Glomerular endothelial cell (primary cell): ENCODE measurements around the gene TMSB10. TPM values are rescaled to one million over a fixed set of nuclear protein-coding genes. Genes with fewer than 3 reads are reported as not detected.
"Not testable (repeated sequence)": the region's sequence is repeated elsewhere in the genome, so short reads cannot be mapped to it uniquely, and the experiment has no call there.

Experiments
- DNase-seq: peaks from one replicate; pipeline ENCODE4 v3.0.0-alpha.2; 2011; ENCODE audit warnings: low read depth, low spot score; ENCODE audit errors: extremely low read depth
- total RNA-seq: library from RNA; depleted of rRNA; stranded (reverse); fragments of >200 nt; gene quantifications from 2 replicates; pipeline ENCODE4 v1.2.3, GENCODE V29; 2015

Gene TMSB10
- total RNA-seq, result 8,984 and 9,445 TPM in 2 replicates

DNA sequence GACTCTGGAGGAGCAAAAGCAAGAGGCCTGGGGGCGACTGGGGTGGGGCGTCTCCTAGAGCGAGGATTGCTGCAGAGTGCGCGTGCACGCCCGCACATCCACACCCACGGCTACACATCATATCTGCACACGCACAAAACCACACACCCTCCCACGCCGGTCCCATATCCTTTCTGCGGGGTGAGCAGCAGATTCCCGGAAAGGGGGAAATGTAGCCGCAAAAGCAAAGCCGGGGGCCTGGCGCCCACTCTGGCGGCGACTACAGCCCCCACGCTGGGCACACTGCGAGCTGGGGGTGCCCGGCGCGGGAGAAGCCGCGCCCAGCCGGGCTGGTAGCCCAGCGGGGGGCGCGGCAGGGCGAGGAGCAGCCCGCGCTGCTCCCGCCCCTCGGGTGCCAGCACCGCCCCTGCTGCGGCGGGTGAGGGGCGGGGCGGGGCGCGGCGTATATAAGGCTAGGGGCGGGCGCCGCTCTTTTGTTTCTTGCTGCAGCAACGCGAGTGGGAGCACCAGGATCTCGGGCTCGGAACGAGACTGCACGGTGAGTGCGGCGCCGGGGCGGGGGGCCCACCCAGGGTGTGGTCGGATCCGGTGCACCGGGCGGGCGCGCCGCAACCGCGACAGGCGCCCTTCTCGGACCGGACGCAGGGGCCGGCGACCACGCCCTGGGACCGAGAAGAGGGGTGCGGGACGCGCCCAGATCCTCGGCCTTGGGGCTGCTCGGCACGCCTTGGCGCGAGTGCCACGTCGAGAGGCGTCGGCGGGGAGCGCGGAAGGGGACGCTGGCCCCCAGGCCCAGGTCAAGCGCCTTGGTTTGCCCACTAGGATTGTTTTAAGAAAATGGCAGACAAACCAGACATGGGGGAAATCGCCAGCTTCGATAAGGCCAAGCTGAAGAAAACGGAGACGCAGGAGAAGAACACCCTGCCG, at the start of gene TMSB10:
Gene TMSB10, plus strand, starts transcription at position 476 of the 927 bp plus-strand sequence.
- no peak for DNase-seq

DNA sequence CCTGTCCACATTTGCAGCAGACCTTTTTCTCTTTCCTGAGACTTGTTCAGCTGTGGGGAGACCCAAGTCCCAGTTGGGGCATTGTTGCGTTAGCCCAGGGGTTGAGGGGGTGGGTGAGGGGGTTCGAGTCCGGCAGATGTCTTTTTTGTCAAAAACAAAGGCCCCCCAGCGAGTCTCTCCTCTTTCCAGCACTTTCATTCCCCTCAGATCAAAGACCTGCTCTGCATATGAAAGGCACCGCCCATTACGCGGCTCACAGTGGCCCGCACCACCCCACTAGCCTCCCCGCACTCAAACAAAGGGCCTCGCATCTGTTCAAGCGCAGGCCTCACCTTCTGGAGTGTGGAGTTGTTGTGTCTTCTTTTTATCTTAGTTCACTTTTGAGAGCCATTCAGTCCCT, 49.7 kb upstream of the TMSB10 start:
- DNase-seq, result no peak

DNA sequence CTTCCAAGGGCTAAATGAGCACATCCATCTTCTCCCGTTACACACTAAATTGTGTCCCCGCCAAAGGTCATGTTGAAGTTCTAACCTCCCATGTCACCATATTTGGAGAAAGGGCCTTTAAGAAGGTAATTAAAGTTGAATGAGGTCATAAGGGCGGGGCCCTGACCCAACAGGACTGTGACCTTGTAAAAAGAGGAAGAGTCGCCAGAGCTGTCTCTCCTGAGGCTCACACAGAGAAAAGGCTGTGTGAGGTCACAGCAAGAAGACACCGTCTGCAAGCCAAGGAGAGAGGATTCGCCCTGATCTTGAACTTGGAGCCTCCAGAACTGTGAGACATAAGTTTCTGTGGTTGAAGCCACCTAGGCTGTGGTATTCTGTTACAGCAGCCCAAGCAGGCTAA, 48.7 kb upstream of the TMSB10 start:
- DNase-seq, result no peak

DNA sequence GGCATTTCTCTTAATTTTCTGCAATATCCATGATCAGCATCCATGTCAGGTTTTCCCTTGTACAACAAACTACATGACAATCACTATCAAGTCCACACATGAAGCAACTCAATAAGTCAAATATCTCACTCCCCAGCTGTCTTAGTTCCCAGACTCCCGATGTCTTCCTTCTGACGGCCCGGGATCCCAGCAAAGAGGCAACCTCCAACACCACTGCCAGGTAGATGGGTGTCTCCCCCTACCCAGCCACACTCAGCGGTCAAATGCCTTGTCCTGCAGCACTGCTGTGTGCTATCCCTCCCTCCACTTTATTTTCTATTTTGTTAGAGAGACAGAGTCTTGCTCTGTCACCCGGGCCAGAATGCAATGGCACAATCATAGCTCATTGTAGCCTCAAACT, 47.9 kb upstream of the TMSB10 start:
- DNase-seq, result no peak

DNA sequence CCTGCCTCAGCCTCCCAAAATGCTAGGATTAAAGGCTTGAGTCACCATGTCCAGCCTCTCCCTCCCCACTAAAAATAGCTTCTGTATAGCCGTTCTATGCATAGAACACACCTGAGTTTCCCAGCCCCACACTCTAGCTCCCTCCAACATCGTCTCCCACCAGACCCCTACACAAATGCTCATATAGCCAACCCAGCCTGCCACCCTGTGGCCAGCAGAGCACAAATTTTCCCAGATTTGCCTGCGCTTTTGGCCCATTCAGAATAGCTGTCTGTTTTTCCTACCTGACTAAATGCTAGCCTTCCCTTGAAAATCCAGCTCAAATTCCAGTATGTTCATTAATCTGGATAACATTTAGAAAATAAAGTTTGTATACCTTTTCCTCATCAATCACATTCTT, 47.3 kb upstream of the TMSB10 start:
- no peak for DNase-seq

DNA sequence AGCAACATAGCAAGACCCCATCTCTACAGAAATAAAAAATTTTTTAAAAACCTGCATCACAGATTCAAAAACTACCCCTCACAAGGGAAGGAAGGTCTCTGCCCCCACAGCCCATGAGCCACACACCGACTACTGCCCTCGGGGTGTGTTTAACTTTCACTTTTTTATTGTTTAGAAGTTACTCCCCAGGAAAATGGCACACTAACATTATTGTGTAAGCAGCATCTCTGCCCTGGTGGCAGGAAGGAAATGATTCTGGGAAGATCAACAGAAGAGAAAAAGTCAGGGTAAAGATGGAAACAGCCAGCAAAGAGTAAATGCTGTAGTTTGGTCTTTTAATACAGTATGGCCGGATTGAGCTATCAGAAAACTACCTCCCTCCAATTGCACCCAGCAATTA, 46.5 kb upstream of the TMSB10 start:
- DNase-seq, result no peak

DNA sequence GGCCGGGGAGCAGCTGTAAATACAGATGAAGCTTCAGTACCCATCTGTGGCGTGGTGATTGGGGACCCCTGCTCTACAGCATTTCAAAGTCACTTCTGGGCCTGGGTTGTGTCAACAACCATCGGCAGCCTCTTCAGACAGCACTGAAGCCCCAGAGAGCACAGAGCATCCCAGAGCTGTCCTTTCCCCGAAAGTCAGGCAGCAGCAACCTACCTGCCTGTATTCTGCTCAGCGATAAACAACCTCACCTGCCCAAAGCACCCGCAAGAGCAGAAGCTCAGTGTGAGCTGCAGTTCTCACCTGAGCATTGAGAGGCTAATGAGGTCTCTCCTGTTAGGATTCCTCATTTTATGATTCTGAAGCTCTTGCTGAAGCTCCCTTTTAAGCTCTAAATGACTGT, 43.9 kb upstream of the TMSB10 start:
- DNase-seq, result no peak

DNA sequence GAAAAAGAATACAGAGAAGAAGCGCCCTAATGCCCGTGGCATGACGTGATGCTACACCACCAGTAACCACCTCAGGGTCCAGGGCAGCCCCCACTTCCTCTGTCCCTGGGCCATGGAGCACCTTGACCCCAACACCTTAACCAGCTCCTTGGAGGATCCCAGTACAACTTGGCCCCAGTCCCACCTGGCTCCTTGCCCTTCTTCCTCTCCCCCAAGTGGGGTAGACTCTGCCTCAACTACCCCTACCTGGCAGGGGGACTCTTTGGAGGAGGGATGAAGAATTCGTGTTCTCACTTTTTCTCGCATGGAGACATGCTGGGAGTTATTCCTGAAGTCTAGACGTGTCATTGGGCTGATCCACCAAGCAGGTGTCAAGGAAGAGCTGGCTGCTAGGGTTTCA, 43.5 kb upstream of the TMSB10 start:
- no peak for DNase-seq

DNA sequence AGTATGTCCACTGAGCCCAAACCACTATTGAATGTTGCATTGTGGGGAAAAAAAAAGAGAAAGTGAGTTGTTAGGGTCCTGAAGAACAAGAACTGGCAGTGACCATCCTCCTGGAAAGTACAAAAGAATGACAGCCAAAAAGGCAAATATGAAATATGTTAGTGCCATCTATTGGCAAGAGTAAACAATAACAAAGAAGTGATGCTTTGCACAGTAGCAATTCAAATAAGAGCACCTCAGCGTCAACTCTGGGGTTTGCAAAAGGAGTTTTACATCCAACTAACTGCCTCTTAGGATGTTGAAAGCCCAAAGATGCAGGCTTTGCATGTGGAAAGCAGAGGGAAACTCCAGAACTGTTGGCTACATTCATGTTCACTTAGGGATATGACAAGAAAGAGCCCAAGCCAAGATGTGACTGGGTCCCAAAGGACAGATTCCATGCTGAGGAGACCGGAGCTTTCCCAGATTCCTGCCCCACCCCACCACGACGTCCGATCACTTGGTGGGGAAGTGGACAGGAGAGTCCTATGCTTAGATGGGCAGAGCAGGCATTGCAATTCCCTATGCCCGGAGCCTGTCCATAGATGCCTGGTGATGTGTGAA, 40.2 kb upstream of the TMSB10 start:
- DNase-seq, result no peak

DNA sequence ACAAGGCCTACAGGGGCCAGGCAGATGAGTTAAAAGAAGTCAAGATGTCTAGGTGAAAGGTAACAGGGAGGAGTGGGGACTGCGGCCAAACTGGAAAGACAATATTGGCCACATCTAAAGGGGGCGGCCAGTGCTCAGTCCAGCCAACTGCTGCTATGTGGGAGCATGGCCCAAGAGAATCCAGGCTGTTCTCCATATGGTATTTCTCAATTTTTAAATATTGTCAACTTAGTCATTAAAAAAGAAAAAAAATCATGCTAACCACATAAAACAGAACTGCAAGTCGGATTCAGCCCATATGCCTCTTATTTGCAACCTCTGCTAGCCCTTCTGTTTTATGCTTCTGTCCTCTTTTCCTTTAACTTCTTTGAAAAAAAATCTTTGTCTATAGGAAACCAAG, 39.3 kb upstream of the TMSB10 start:
- DNase-seq, result no peak

DNA sequence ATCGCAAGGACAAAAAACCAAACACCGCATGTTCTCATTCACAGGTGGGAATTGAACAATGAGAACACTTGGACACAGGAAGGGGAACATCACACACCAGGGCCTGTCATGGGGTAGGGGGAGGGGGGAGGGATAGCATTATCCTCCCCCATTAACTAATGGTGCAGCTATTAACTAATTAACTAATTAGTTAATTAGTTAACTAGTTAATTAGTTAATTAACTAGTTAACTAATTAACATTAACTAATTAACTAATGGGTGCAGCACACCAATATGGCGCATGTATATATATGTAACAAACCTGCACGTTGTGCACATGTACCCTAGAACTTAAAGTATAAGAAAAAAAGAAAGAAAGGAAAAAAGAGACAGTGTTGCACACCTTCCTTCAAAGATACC, 37.1 kb upstream of the TMSB10 start:
- DNase-seq, result not testable (repeated sequence)

DNA sequence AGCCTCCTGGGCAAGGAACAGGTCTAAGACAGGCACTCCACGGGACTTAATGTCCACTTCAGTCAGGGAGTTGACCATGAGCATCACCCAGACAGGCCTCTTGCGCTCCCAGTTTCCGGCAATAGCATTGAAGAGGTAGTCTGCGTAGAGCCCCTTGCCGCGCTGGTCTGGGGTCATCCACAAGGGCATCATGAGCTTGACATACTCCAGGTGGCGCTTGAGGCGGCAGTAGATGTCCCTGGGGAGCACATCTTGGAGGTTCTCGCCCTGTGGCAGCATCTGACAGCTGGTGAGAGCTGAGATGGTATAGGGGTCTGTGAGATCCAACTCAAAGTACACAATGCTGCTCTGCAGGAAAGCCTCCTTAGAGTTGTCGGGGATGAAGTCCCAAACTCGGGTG, 35.1 kb upstream of the TMSB10 start:
- no peak for DNase-seq

DNA sequence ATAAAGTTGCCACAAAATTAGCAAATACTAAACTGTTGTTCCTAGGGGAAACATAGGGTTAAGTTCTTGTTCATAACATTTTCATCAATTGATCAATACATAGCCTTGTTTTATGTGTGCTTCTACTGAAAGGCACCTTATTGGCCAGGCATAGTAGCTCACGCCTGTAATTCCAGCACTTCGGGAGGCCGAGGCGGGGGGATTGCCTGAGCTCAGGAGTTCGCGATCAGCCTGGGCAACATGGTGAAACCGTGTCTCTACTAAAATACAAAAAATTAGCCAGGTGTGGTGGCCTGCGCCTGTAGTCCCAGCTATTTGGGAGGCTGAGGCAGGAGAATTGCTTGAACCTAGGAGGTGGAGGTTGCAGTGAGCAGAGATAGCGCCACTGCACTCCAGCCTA, 32.8 kb upstream of the TMSB10 start:
- DNase-seq, result not testable (repeated sequence)

DNA sequence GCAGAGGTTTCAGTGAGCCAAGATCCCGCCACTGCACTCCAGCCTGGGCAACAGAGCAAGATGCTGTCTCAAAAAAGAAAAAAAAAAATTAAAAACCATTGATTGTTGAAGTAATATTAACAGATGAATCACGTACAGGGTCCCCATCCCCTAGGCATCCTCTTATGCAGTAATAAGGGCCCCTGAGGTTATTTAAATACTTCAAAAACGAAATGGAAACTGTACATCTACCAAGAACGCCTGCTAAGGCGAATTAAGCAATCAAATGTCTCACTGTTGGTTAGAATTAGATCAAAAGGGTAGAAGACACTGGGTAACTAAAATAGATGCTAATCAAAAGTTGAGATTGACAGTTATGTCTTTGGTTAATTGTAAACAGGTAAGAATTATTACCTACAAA, 32.1 kb upstream of the TMSB10 start:
- DNase-seq, result no peak

DNA sequence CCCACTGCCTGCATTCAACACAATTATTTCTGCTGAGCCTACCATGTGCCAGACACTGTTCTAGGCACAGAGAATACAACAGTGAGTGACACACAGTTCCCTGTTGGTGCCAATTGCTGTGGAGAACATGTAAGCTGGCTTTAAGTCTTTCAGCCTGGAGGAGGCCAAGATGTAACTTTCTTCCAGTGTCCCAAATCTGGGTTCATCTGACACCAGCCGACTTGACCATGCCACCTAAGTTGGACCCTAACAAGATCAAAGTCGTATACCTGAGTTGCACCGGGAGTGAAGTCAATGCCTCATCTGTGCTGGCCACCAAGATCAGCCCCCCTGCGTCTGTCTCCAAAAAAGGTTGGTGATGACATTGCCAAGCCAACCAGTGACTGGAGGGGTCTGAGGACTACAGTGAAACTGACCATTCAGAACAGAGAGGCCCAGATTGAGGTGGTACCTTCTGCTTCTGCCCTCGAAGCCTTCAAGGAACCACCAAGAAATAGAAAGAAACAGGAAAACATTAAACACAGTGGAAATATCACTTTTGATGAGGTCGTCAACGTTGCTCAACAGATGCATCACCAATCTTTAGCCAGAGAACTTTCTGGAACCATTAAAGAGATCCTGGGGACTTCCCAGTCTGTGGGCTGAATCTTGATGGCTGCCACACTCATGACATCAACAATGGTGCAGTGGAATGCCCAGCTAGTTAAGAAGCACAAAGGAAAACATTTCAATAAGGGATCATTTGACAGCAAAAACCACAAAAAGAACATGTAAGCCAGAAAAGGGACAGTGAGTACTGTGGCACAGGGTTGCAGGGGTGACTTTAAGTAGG, 30.9 kb upstream of the TMSB10 start:
- no peak for DNase-seq

DNA sequence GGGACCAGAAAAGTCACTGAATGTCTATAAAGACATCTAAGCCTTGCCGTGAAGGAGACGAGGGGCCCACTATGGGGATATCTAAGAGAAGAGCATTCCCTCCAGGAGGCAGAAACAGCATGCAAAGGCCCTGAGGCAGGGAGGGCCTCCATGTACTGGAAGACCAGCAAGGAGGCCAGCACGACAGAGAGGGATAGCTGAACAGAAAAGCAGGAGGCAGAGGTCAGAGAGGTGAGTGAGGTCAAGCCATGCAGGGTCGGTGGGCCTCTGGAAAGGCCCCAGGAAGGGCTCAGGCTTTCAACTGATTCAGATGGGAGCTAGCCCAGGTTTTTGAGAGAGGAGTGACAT, 30.3 kb upstream of the TMSB10 start:
- no peak for DNase-seq

DNA sequence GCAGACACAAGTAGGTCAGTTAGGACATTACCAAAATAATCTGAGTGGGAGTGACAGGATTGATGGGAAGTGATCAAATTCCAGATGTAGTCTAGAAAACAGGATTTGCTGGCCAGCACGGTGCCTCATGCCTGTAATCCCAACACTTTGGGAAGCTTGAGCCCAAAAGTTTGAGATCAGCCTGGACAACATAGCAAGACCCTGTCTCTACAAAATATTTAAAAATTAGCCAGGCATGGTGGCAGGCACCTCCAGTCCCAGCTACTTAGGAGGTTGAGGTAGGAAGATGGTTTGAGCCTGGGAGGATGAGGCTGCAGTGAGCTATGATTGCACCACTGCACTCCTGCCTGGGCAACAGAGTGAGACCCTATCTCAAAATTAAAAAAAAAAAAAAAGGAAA, 29.8 kb upstream of the TMSB10 start:
- DNase-seq, result not testable (repeated sequence)

DNA sequence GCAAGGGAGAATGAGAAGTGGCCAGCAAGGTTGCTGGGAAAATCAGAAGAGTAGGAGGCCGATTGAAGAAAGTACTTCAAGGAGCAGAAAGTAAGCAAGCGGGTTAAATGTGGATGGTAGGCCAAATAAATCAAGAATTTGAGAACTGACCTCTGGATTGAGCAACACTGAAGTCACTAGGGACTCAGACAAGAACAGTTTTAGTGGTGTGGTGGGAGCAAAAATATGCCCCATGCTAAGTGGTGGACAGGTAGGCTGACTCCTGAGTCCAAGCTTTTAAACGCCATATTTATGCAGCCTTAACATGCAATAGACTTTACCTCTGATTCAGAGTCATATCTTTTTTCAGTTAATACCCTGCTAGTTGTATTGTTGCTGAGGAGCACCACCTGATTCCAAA, 29.1 kb upstream of the TMSB10 start:
- DNase-seq, result no peak

DNA sequence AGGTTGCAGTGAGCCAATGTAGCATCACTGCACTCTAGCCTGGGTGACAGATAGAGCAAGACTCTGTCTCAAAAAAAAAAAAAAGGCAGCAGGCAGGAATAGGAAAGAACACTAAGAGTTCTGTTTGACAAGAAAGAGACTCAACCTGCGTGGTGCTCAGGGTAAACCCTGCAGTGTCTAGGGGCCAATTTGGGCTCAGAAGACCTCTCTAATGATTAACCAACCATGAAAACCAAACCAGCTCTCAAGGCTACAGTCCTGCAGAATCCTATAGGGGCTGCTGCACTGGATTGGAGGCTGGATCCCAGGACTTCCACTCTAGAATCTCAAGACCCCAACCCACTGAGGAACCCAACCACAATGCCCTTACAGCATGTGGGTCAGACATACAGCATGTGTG, 27.0 kb upstream of the TMSB10 start:
- DNase-seq, result no peak

DNA sequence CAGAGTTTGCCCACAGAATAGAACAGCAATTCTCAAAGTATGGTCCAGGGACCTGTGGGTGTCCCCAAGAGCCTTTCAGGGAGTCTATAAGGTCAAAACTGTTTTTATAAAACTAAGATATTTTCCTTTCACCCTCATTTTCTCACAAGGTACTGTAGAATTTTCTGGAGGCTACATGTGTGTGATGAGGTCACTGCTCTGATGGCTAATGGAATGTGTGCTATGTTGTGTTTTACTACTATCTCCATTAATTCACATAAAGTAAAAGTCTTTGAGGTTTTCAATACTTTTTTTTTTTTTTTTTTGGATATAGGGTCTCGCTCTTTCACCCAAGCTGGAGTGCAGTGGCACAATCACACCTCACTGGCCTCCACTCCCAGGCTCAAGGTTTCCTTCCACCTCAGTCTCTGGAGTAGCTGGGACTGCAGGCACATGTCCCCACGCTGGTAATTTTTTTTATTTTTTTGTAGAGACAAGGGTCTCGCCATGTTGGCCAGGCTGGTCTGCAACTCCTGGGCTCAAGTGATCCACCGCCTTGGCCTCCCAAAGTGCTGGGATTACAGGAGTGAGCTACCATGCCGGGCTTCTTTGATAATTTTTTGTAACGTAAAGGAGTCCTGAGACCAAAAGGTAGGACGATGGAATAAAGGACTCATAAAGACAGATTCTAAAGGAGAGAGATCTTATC, 26.4 kb upstream of the TMSB10 start:
- DNase-seq, result no peak
